Stimulated activated CD8-positive, alpha-beta memory T cell treated with anti-CD3 and anti-CD28 coated beads, Interleukin-12 subunit alpha, Interleukin-12 subunit beta, amount 100 ng/mL, for 24 hours (primary cell): ENCODE measurements around the gene ANKRD10.

Experiments
- DNase-seq: peaks from one replicate; pipeline ENCODE4 v3.0.0-alpha.2; 2020; ENCODE audit errors: extremely low read depth

ANKRD10 gene

GRCh38 chr13:110944968-110945927, 30.4 kb upstream of the ANKRD10 start:
- no peak for DNase-seq

GRCh38 chr13:110944121-110944967, 29.5 kb upstream of the ANKRD10 start:
- DNase-seq = no peak

- no peak for DNase-seq
Measured at GRCh38 chr13:110942248-110942981, 27.5 kb upstream of the ANKRD10 start.

GRCh38 chr13:110938662-110939421, 24.0 kb upstream of the ANKRD10 start:
- DNase-seq = no peak

- DNase-seq = no peak
Measured at GRCh38 chr13:110937511-110938285, 22.8 kb upstream of the ANKRD10 start.

GRCh38 chr13:110936519-110936918, 21.6 kb upstream of the ANKRD10 start:
- no peak for DNase-seq

- DNase-seq = no peak
Measured at GRCh38 chr13:110932588-110932987, 17.7 kb upstream of the ANKRD10 start.

GRCh38 chr13:110929104-110929777, 14.4 kb upstream of the ANKRD10 start:
- no peak for DNase-seq

- no peak for DNase-seq
Measured at GRCh38 chr13:110925023-110925612, 10.2 kb upstream of the ANKRD10 start.

GRCh38 chr13:110924639-110924934, 9.7 kb upstream of the ANKRD10 start:
- DNase-seq = no peak

- no peak for DNase-seq
Measured at GRCh38 chr13:110923777-110924638, 9.1 kb upstream of the ANKRD10 start.

- DNase-seq = no peak
Measured at GRCh38 chr13:110923086-110923485, 8.2 kb upstream of the ANKRD10 start.

GRCh38 chr13:110922506-110922905, 7.6 kb upstream of the ANKRD10 start:
- no peak for DNase-seq

- DNase-seq = no peak
Measured at GRCh38 chr13:110921695-110922094, 6.8 kb upstream of the ANKRD10 start.

- no peak for DNase-seq
Measured at GRCh38 chr13:110921209-110921608, 6.3 kb upstream of the ANKRD10 start.

GRCh38 chr13:110920038-110920437, 5.2 kb upstream of the ANKRD10 start:
- DNase-seq = no peak

- no peak for DNase-seq
Measured at GRCh38 chr13:110916301-110917142, 1.7 kb upstream of the ANKRD10 start.

- DNase-seq = no peak
Measured at GRCh38 chr13:110915874-110916206, 971 bp upstream of the ANKRD10 start.
